ENCODE measurements around the gene SARDH.

Gene SARDH

DNA sequence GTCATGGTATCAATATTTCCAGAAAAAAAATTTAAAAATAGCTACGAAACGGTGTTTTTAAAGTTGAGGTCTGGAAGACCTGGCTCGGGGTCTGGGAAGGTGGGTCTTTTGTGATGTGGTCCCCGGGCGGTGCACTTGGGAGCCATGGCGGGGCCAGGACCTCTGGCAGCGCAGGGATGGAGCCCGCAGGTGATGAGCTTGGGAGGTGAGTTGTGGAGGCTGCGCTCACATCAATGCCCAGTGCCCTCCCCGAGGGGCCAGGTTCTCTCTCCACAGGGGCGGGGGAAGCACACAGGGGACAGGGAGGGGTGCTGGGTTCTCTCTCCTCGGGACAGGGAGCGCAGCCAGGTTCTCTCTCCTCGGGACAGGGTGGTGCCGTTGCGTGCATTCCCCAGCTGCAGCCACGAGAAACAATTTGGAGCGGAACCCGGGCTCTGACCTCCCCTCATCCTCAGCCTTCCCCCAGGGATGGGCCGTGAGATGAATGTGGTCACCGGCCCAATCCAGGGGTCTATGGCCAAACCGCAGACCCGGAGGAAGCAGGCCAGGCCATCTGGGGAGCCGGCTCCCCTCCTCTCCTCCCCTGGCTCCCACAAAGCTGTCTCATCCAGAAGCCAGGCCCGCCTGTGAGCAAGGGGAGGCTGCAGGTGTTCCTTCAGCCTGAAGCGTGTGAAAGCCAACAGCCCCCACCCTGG is 76.2 kb downstream of the SARDH start:
- no peak for DNase-seq

DNA sequence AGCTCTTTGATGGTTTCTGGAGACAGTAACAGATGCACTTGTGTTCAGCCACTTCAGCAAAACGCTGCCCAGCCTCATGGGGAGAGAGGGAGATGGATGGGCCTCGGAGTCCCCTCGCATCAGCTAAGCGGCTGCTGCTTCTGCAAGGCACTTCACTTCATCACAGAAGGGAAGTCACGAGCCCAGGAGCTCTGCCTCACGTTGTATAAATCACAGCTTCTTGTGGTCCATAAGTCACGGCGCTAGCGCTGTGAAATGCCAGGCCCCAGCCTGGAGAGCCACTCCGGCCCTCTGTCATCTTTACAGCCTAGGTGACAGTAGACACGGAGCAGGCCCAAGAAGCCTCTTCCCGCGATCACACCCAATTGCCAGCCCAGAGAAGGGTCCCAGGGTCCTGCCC is 78.6 kb downstream of the SARDH start:
- DNase-seq: no peak

DNA sequence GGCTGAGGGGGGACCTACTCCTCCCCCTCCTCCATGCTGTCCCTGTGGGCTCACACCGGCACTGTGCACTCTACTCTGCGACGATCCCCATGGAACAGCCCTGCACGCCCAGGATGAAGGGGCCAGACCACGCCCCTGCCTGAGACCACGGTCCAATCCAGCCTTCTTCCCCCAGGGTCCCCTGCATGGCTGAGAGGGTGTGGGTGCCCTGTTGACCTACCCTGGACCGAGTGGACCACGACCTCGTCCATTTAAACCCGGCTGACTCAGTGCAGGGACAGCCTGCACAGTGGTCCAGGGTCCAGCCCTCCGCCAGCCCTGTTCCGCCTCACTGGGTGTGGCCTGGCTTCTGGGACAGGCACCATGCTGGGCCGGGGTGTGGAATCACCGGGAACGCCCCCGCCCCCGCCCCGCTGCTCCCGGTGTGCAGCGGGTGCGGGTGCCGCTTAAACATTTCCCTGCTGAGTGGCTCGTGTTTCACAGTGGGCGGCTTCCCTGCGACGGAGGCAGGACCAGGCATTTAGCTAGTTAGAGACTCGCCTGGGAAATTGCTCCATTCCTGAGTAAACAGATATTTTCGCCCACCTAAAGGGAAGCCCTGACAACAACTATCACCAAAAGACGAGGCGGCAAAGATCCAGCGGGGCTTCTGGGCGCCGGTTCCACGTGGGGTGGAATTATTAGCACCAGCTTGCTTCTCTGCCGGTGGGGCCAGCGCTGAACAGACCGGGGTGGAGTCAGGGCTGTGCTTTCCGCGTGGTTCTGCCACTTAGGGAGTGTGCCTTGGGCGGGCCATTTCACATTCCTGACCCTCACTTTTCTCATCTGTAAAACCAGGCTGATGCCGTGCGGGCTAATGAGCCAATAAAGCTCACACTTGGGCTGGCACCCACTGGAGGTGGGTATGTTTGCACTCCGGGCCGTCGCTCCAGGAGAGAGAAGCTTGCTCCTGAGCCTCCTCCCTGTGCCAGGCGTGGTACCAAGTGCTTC is 79.4 kb downstream of the SARDH start:
- DNase-seq: no peak

GRCh38 chr9:133657120-133657661 is 81.0 kb downstream of the SARDH start:
- DNase-seq: no peak

DNA sequence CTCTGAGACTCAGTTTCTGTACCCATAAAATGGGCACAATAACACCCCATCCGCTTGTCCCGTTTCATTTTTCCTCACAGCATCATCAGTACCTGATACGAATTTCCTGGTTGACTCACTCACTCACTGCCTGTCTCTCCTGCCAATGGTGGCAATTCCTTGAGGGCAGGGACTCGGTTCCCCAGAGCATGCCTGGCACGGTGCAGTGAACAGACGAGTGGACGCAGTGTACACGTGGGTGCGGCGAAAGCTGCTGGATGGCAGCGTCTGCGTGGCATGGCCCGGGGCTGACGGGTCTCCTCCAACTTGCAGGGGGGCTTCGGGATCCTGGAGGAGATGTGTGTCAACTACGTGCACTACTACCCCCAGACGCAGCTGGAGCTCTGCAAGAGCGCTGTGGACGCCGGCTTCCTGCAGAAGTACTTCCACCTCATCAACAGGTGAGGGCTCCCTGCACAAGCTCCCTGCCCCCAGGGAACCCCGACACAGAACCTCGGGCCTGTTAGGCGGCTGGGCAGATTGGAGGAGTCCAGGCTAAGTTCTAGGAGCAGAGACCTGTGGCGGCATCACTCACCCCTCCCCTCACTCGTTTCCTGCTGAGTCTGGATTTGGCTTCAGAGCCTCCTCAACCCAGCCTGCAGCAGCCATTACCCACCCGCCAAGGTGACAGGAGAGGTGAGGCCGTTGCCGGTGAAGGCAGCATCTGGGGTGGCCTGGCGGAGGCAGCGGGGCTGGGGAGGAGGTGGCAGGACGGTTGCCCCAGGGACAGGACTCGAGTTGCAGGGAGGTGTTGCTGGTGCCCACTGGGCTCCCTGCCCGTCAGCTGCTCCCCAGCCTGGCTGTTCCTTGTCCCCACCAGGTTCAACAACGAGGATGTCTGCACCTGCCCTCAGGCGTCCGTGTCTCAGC is 81.7 kb downstream of the SARDH start:
- DNase-seq: no peak

- no peak for DNase-seq
Observed at GRCh38 chr9:133655701-133656100, 82.5 kb downstream of the SARDH start.

- no peak for DNase-seq
Observed at GRCh38 chr9:133654736-133655657, 83.2 kb downstream of the SARDH start.

DNA sequence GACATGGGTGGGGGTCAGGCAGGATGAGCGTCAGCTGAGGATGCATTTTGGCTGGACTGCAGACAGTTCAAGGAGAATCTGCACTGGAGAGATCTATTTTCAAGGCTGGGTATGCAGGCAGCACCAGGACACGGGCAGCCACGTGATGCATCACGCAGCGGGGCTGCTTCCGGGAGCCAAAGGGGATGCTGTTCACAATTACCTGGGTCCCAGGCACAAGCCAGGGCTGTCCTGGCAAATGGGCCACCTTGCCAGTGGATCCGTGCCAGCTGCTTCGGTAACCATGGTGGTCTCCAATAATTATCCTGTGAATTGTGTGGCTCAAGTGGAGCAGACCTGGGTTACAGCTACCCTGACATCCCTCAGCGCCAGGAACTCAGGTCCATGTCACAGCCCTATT is 84.5 kb downstream of the SARDH start:
- DNase-seq: no peak

DNA sequence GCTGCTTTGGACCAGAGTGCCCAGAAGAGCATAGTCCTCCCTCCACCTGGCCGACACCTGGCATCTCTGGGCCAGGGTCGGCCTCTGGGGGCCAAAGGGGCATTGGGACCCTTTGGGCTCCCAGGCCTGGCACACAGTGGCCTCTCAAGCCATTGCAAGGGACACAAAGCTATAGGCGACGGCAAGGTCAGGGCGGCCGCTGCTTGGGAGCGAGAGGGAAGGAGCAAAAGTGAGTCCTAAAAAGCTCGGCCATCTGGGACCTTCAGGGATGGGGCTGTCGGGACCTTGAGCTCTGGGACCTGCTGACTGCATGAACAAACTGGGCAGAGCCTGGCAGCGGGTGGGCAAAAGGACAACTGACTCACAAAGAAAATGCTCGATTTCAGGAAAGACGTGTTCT is 88.1 kb downstream of the SARDH start:
- DNase-seq: no peak

DNA sequence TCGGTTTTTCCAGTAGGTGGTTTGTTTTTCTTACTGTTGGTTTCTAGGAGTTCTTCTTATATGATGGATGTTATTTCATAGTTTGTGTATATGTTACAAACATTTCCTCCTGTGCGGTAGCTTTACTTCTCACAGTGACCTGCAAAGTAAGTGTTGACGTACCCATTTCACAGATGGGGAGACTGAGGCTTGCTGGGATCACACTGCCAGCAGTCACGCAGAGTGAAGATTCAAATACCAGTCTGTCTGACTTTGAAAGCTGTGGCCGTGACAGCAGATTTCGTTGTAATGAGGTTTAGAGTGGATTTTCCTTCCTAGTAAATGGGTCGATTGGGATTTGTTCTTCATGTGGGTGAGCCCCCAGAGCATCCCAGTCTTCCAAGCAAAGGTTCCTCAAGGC is 89.0 kb downstream of the SARDH start:
- no peak for DNase-seq

GRCh38 chr9:133647765-133648469 is 90.2 kb downstream of the SARDH start:
- DNase-seq: no peak

DNA sequence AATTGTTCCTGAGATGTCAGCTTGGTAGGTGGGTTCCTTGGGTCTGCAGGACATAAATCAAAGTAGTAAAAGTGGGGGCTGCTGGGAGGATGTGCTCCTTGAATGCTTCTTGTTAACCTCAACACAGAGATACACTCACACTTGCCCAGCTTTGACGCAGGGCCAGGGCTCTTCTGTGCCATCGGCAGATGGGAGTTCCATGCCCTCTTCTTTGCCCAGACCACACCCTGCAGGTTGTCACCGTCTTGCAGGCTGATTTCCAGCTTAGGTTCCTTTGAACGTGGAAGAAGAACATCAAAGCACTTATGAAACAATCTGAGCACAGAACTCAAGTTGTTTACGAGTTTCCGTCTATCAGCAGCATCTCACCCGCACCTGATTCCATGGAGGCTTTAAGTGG is 91.0 kb downstream of the SARDH start:
- DNase-seq: no peak

DNA sequence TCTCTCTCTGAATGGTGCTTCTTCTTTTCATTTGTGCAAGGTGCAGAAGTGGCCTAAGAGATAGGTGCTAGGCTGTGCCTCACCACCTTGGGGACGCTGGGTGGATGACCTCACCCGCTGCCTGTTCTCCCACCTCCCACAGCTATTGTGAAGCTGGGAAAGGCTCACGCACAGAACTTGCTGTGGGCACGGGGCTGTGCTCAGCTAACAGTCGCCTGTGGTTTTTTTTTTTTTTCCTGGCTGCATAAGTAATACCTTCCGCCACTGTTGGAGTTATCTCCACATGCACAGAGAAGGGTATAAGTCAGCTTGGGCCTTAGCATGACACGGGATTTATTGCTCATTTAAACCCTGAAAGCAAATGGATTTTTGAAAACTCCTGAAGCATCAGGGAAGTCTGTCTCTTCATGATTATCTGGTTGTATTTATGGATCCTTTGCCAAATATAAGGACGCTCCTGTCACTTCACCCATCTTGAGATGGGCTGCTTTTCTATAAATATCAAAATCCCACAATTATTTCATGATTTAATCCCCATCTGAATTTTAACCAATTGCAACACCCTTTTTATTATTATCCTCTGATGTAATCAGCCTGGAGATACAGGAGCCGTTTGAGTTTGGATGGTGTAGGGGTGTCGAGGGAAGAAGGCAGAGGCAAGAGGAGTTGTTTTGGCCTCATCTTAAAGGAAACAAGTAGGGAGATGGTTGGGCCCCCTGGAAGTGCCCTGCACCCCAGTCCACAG is 93.0 kb downstream of the SARDH start:
- DNase-seq: no peak

GRCh38 chr9:133643978-133644760 is 94.0 kb downstream of the SARDH start:
- no peak for DNase-seq

GRCh38 chr9:133643362-133643755 is 94.8 kb downstream of the SARDH start:
- DNase-seq: no peak

DNA sequence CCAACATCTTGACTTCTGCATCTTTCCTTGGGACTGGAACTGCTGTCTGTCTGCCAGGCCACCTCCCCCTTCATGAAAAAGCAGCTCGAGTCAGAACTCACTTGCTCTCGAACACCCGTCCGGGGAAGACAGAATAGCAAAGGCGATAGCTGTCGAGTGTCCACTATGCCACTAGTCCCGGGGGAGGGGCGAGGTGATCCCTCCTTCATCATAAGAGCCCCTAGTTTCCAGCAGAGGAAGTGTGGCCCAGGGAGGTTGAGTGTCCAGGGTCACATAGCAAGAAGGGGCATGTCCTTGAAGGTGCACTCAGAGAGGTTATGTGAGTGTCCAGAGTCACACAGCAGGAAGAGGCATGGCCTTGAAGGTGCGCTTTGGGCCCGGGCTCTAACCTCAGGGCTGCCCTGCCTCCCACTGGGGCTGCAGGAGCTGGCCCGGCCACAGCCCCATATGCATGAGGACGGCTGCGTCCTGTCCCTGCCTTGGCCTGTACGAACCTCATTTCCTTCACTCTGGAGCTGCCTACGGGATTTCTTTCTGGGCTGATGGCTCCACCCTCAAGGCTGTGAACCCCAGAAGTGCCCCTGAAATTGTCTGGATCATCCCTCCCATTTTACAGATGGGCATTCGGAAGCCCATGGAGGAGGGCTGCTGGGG is 95.3 kb downstream of the SARDH start:
- DNase-seq: no peak

DNA sequence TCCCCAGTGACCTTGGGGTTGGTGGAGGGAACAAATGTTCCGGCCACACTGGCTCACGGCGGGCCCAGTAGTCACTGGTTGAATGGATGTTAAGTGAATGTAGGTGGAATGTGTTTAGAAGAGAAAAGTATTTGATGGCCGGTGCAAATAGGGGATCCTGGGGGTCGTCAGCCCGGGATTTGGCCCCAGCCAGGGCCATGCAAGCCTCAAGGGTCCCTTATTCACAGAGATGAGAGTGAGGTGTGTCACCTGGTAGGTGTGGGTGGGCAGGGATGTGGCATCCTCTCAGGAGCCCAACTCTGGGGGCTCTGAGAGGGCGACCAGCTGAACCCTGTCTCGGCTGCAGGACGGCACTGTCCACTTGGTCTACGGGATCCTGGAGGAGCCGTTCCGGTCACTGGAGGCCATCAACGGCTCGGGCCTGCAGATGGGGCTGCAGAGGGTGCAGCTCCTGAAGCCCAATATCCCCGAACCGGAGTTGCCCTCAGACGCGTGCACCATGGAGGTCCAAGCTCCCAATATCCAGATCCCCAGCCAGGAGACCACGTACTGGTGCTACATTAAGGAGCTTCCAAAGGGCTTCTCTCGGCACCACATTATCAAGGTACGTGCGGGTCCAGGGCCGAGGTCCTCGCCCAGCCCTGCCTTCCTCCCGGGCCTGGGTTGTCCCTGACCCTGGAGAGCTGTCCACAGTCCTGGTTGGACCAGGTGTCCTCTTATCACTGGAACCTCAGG is 96.1 kb downstream of the SARDH start:
- DNase-seq: no peak

- DNase-seq: no peak
Observed at GRCh38 chr9:133641396-133641655, 96.8 kb downstream of the SARDH start.
